ENCODE results near the gene COIL. TPM values are rescaled to one million over a fixed set of nuclear protein-coding genes. Genes with fewer than 3 reads are reported as not detected.

COIL gene
- total RNA-seq, 1 experiment from 2014 or later: 31.2 TPM

- H3K4me2 ChIP-seq (ENCODE audit: low read length): peak overlapping the region; percentile 96
- DNase-seq (ENCODE audit: low read depth, low spot score) (no peak), ATAC-seq (no peak)
- no peaks in the 10 kb centered on the region for H4K20me1 ChIP-seq (ENCODE audit: insufficient read depth)
- H3K9me3 ChIP-seq (ENCODE audit: control insufficient read depth in 1 of 2, insufficient read depth in 1 of 2, low read depth in 1 of 2, low read length in 2 of 2): peaks cover 0 to 10% of the 10 kb centered on the region in 2 experiments; a peak in 1 of 4 replicates
- no peaks in the 10 kb centered on the region for H3K9me2 ChIP-seq (ENCODE audit: insufficient read depth)
- H3K9ac ChIP-seq (ENCODE audit: low read length): peak overlapping the region; percentile 94
- BruUV-seq (replicated peaks): no TSS peak
- TF ChIP-seq CBX3 (IDR thresholded peaks at IDR 0.05; ENCODE audit: low read depth) (no peak), SIN3A (IDR thresholded peaks at IDR 0.05; ENCODE audit: low read depth) (no peak), POLR2A (IDR thresholded peaks at IDR 0.05; ENCODE audit: borderline replicate concordance, extremely low read depth, insufficient read depth, insufficient read length) (no peak), POLR2AphosphoS5 (IDR thresholded peaks at IDR 0.05; ENCODE audit: low read depth, low read length) (no peak)
- peaks cover 27 to 50% of the 10 kb centered on the region in 2 experiments for H3K4me1 ChIP-seq (ENCODE audit: control insufficient read depth in 1 of 2, insufficient read depth in 2 of 2, low read length in 2 of 2)
- H3K27me3 ChIP-seq (ENCODE audit: insufficient read depth, low read length): no peaks in the 10 kb centered on the region
- H2AFZ ChIP-seq (ENCODE audit: low read depth, low read length, poor library complexity, severe bottlenecking): no peak overlapping the region
- H3K27ac ChIP-seq (ENCODE audit: low read depth, low read length): peak overlapping the region; percentile 63; the same call in 1 of the 2 replicates
- ChIA-PET CTCF (no interaction called here), RAD21 (ENCODE audit: low non-redundant PET in 1 of 2, low total read pairs in 2 of 2, uncharacterized antibody in 2 of 2, unreplicated experiment in 2 of 2) (no interaction called here), POLR2A (interaction anchor here (1.4 to 2.3 kb wide), 4 partner anchors 9 to 49 kb away, joined by 3 to 50 read pairs (median 12); partner anchors contain the start of gene COIL)
- peaks cover 66% of the 10 kb centered on the region for H3K79me2 ChIP-seq (ENCODE audit: insufficient read depth, low read length)
- intact Hi-C loops (cut with micrococcal nuclease): no loop called here
- peak overlapping the region; percentile 56 to 85 for H3K4me3 ChIP-seq (replicated peaks in 1 of 2; ENCODE audit: low read depth in 1 of 2, low read length in 2 of 2)
- H3K36me3 ChIP-seq (ENCODE audit: control insufficient read depth in 1 of 2, insufficient read depth in 2 of 2, low read length in 2 of 2): peaks cover 2 to 16% of the 10 kb centered on the region in 2 experiments; a peak in 3 of 4 replicates
These were observed 47.9 kb downstream of the COIL start for GRCh38 chr17:56913000-56913311.

GRCh38 chr17:56912105-56912999 lies 48.5 kb downstream of the COIL start:
- intact Hi-C loops (cut with micrococcal nuclease): no loop called here
- H3K9me2 ChIP-seq (ENCODE audit: insufficient read depth): no peaks in the 10 kb centered on the region
- peaks cover 0 to 4% of the 10 kb centered on the region in 2 experiments; a peak in 1 of 4 replicates for H3K9me3 ChIP-seq (ENCODE audit: control insufficient read depth in 1 of 2, insufficient read depth in 1 of 2, low read depth in 1 of 2, low read length in 2 of 2)
- peaks cover 8 to 22% of the 10 kb centered on the region in 2 experiments for H3K36me3 ChIP-seq (ENCODE audit: control insufficient read depth in 1 of 2, insufficient read depth in 2 of 2, low read length in 2 of 2)
- H3K9ac ChIP-seq (ENCODE audit: low read length): peak overlapping the region; percentile 94
- no TSS peak for BruUV-seq (replicated peaks)
- H3K27me3 ChIP-seq (ENCODE audit: insufficient read depth, low read length): no peaks in the 10 kb centered on the region
- ChIA-PET POLR2A (interaction anchor here (0.6 to 2.3 kb wide), 3 partner anchors 11 to 882 kb away, joined by 3 to 10 read pairs (median 5); no protein-coding TSS in a partner anchor), CTCF (no interaction called here), RAD21 (ENCODE audit: low non-redundant PET in 1 of 2, low total read pairs in 2 of 2, uncharacterized antibody in 2 of 2, unreplicated experiment in 2 of 2) (no interaction called here)
- ATAC-seq (no peak), DNase-seq (ENCODE audit: low read depth, low spot score) (no peak)
- no peak overlapping the region for H2AFZ ChIP-seq (ENCODE audit: low read depth, low read length, poor library complexity, severe bottlenecking)
- peak overlapping the region; percentile 96 for H3K4me2 ChIP-seq (ENCODE audit: low read length)
- peak overlapping the region; percentile 63; the same call in 1 of the 2 replicates for H3K27ac ChIP-seq (ENCODE audit: low read depth, low read length)
- no peak for TF ChIP-seq SP1 (IDR thresholded peaks at IDR 0.05; ENCODE audit: low read depth)
- no peaks in the 10 kb centered on the region for H4K20me1 ChIP-seq (ENCODE audit: insufficient read depth)
- H3K4me3 ChIP-seq (replicated peaks in 1 of 2; ENCODE audit: low read depth in 1 of 2, low read length in 2 of 2): peak overlapping the region; percentile 56 to 85
- peaks cover 27 to 50% of the 10 kb centered on the region in 2 experiments for H3K4me1 ChIP-seq (ENCODE audit: control insufficient read depth in 1 of 2, insufficient read depth in 2 of 2, low read length in 2 of 2)
- peaks cover 72% of the 10 kb centered on the region for H3K79me2 ChIP-seq (ENCODE audit: insufficient read depth, low read length)
